ENCODE measurements around the gene KANK2. TPM values are rescaled to one million over a fixed set of nuclear protein-coding genes. Genes with fewer than 3 reads are reported as not detected.

Gene KANK2
- total RNA-seq = 183 TPM
- polyA plus RNA-seq = 819 TPM

GRCh38 chr19:11197291-11198174, at the start of gene KANK2:
TSS of gene KANK2 (minus strand) at chr19:11197545. CDS start at chr19:11194511, 3,034 bp downstream.
- Histone ChIP-seq H3K4me3 (ENCODE audit: low read depth, low read length) (peak within 1 kb of the TSS; percentile 76), H3K27ac (ENCODE audit: low read depth) (peak within 1 kb of the TSS; percentile 88), H3K4me1 (ENCODE audit: insufficient read depth) (peaks cover 1% of the 10 kb centered on the region), H3K36me3 (ENCODE audit: insufficient read depth) (peaks cover 5% of the 10 kb centered on the region)
- peak; percentile 42 for DNase-seq (ENCODE audit: extremely low spot score)
- WGBS = under 1% methylated on average over 78 of the region's 78 CpGs

- Histone ChIP-seq H3K4me3 (ENCODE audit: low read depth, low read length) (no peak overlapping the region), H3K4me1 (ENCODE audit: insufficient read depth) (no peaks in the 10 kb centered on the region), H3K27ac (ENCODE audit: low read depth) (no peak overlapping the region), H3K36me3 (ENCODE audit: insufficient read depth) (no peaks in the 10 kb centered on the region)
- no peak for DNase-seq (ENCODE audit: extremely low spot score)
- 90% methylated on average over 11 of the region's 11 CpGs for WGBS
Measured at GRCh38 chr19:11246941-11247340, 49.6 kb upstream of the KANK2 start.

- 96% methylated on average over 5 of the region's 5 CpGs for WGBS
- Histone ChIP-seq H3K4me1 (ENCODE audit: insufficient read depth) (no peaks in the 10 kb centered on the region), H3K4me3 (ENCODE audit: low read depth, low read length) (no peak overlapping the region), H3K27ac (ENCODE audit: low read depth) (no peak overlapping the region), H3K36me3 (ENCODE audit: insufficient read depth) (no peaks in the 10 kb centered on the region)
- no peak for DNase-seq (ENCODE audit: extremely low spot score)
Measured at GRCh38 chr19:11244846-11245589, 47.7 kb upstream of the KANK2 start.

GRCh38 chr19:11243798-11244169, 46.4 kb upstream of the KANK2 start:
- H3K36me3 ChIP-seq (ENCODE audit: insufficient read depth) = no peaks in the 10 kb centered on the region
- DNase-seq (ENCODE audit: extremely low spot score) = no peak
- H3K27ac ChIP-seq (ENCODE audit: low read depth) = no peak overlapping the region
- no peak overlapping the region for H3K4me3 ChIP-seq (ENCODE audit: low read depth, low read length)
- 95% methylated on average over 7 of the region's 7 CpGs for WGBS
- H3K4me1 ChIP-seq (ENCODE audit: insufficient read depth) = no peaks in the 10 kb centered on the region

- no peak for DNase-seq (ENCODE audit: extremely low spot score)
- no peak overlapping the region for H3K27ac ChIP-seq (ENCODE audit: low read depth)
- H3K4me3 ChIP-seq (ENCODE audit: low read depth, low read length) = no peak overlapping the region
- H3K36me3 ChIP-seq (ENCODE audit: insufficient read depth) = no peaks in the 10 kb centered on the region
- H3K4me1 ChIP-seq (ENCODE audit: insufficient read depth) = no peaks in the 10 kb centered on the region
- 40% methylated on average over 48 of the region's 48 CpGs for WGBS
Measured at GRCh38 chr19:11242864-11243797, 45.8 kb upstream of the KANK2 start.

GRCh38 chr19:11242025-11242424, 44.7 kb upstream of the KANK2 start:
- Histone ChIP-seq H3K4me3 (ENCODE audit: low read depth, low read length) (no peak overlapping the region), H3K27ac (ENCODE audit: low read depth) (no peak overlapping the region), H3K4me1 (ENCODE audit: insufficient read depth) (no peaks in the 10 kb centered on the region), H3K36me3 (ENCODE audit: insufficient read depth) (no peaks in the 10 kb centered on the region)
- no peak for DNase-seq (ENCODE audit: extremely low spot score)
- 83% methylated on average over 11 of the region's 11 CpGs for WGBS

GRCh38 chr19:11240008-11240444, 42.7 kb upstream of the KANK2 start:
- no peak for DNase-seq (ENCODE audit: extremely low spot score)
- WGBS = 96% methylated on average over 8 of the region's 8 CpGs
- Histone ChIP-seq H3K27ac (ENCODE audit: low read depth) (no peak overlapping the region), H3K4me3 (ENCODE audit: low read depth, low read length) (no peak overlapping the region), H3K36me3 (ENCODE audit: insufficient read depth) (no peaks in the 10 kb centered on the region), H3K4me1 (ENCODE audit: insufficient read depth) (no peaks in the 10 kb centered on the region)

- no peak within 1 kb of the TSS for H3K4me3 ChIP-seq (ENCODE audit: low read depth, low read length)
- WGBS = 95% methylated on average over 23 of the region's 23 CpGs
- H3K36me3 ChIP-seq (ENCODE audit: insufficient read depth) = no peaks in the 10 kb centered on the region
- H3K27ac ChIP-seq (ENCODE audit: low read depth) = no peak within 1 kb of the TSS
- DNase-seq (ENCODE audit: extremely low spot score) = no peak
- no peaks in the 10 kb centered on the region for H3K4me1 ChIP-seq (ENCODE audit: insufficient read depth)
Measured at GRCh38 chr19:11239377-11240000, 42.1 kb upstream of the KANK2 start, which contains the start of gene ANGPTL8. TSS of gene ANGPTL8 (plus strand) at chr19:11239619. CDS start at chr19:11239638, 19 bp downstream.

- Histone ChIP-seq H3K4me1 (ENCODE audit: insufficient read depth) (no peaks in the 10 kb centered on the region), H3K27ac (ENCODE audit: low read depth) (no peak overlapping the region), H3K36me3 (ENCODE audit: insufficient read depth) (no peaks in the 10 kb centered on the region), H3K4me3 (ENCODE audit: low read depth, low read length) (no peak overlapping the region)
- WGBS = 94% methylated on average over 6 of the region's 6 CpGs
- no peak for DNase-seq (ENCODE audit: extremely low spot score)
Measured at GRCh38 chr19:11238781-11239376, 41.5 kb upstream of the KANK2 start.

GRCh38 chr19:11238041-11238440, 40.7 kb upstream of the KANK2 start:
- WGBS = 90% methylated on average over 11 of the region's 11 CpGs
- Histone ChIP-seq H3K27ac (ENCODE audit: low read depth) (no peak overlapping the region), H3K4me1 (ENCODE audit: insufficient read depth) (no peaks in the 10 kb centered on the region), H3K4me3 (ENCODE audit: low read depth, low read length) (no peak overlapping the region), H3K36me3 (ENCODE audit: insufficient read depth) (no peaks in the 10 kb centered on the region)
- DNase-seq (ENCODE audit: extremely low spot score) = no peak

GRCh38 chr19:11237321-11237720, 40.0 kb upstream of the KANK2 start:
- H3K4me3 ChIP-seq (ENCODE audit: low read depth, low read length) = no peak overlapping the region
- DNase-seq (ENCODE audit: extremely low spot score) = no peak
- 86% methylated on average over 15 of the region's 15 CpGs for WGBS
- no peaks in the 10 kb centered on the region for H3K36me3 ChIP-seq (ENCODE audit: insufficient read depth)
- H3K27ac ChIP-seq (ENCODE audit: low read depth) = no peak overlapping the region
- no peaks in the 10 kb centered on the region for H3K4me1 ChIP-seq (ENCODE audit: insufficient read depth)
